GM12878 (cell line): ENCODE results near the gene IQCH. TPM values are rescaled to one million over a fixed set of nuclear protein-coding genes. Genes with fewer than 3 reads are reported as not detected.

ENCODE experiments used
- ASH2L ChIP-seq: fragments of 300-600, 200-600 bp; sonication (generic); IDR thresholded peaks from 2 replicates; pipeline ENCODE4 v1.6.1; 2017; ENCODE audit warnings: low read depth, mild to moderate bottlenecking, borderline replicate concordance
- CBX5 ChIP-seq: sonication (generic); IDR thresholded peaks from 2 replicates; pipeline ENCODE4 v1.6.1; 2016; ENCODE audit warnings: low read depth, moderate library complexity, mild to moderate bottlenecking, inconsistent platforms
- KAT2A ChIP-seq: conservative IDR thresholded peaks from 2 replicates; pipeline ENCODE4 v1.6.1; 2011; ENCODE audit warnings: low read depth, low read length; ENCODE audit not compliant: control insufficient read depth
- LARP7 ChIP-seq: fragments of 450-650 bp; IDR thresholded peaks from 2 replicates; pipeline ENCODE4 v1.6.1; 2017; ENCODE audit warnings: mild to moderate bottlenecking
- RAD21 ChIP-seq: IDR thresholded peaks from 2 replicates; pipeline ENCODE4 v1.6.1; 2011; ENCODE audit warnings: mild to moderate bottlenecking, low read depth, low read length, moderate library complexity; ENCODE audit not compliant: insufficient read depth
- RB1 ChIP-seq: fragments of 450-650 bp; formaldehyde crosslinking; IDR thresholded peaks from 2 replicates; pipeline ENCODE4 v1.6.1; 2017; ENCODE audit warnings: mild to moderate bottlenecking, borderline replicate concordance
- SP1 ChIP-seq: IDR thresholded peaks from one replicate; pipeline ENCODE4 v1.6.1; 2011; ENCODE audit warnings: low read depth, low read length
- SREBF2 ChIP-seq: IDR thresholded peaks from 2 replicates; pipeline ENCODE4 v1.6.1; 2012; ENCODE audit warnings: mild to moderate bottlenecking, low read length
- TAF1 ChIP-seq: IDR thresholded peaks from 2 replicates; pipeline ENCODE4 v1.6.1; 2011; ENCODE audit warnings: mild to moderate bottlenecking, low read depth, low read length, borderline replicate concordance
- TBL1XR1 ChIP-seq: IDR thresholded peaks from 2 replicates; pipeline ENCODE4 v1.6.1; 2012; ENCODE audit warnings: low read depth, low read length, improper control_type of control experiment
- YY1 ChIP-seq: IDR thresholded peaks from 2 replicates; pipeline ENCODE4 v1.6.1; 2011; ENCODE audit warnings: low read depth, mild to moderate bottlenecking, low read length
- polyA plus RNA-seq, 11 experiments: library from polyadenylated mRNA; depleted of rRNA in 4 of 11; unstranded in 6 of 11; stranded (reverse) in 5 of 11; fragments of >200 nt; fragmentation: Nextera tagmentation in 4 of 11; fragmentation: Illumina TruSeq in 1 of 11; extraction: Ambion mirVana in 4 of 11; extraction: Trizol in 1 of 11; gene quantifications; 1 replicate in 1 of 11; 2 replicates in 10 of 11; pipeline versions ENCODE4 v1.2.1 to v1.2.3, GENCODE V29; 2011 to 2016; ENCODE audit warnings: inconsistent platforms in 2 of 11, missing spikeins in 2 of 11, low read depth in 1 of 11
- total RNA-seq, 4 experiments: library from RNA; depleted of rRNA in 3 of 4; stranded (reverse); fragments of >200 nt in 3 of 4; fragmentation: Illumina TruSeq in 1 of 4; extraction: Trizol in 1 of 4; gene quantifications; 2 replicates each; pipeline versions ENCODE4 v1.2.1 to v1.2.3, GENCODE V29; 2013 to 2021
- TF ChIP-seq, protein P1 (sequence below), 3 experiments: IDR thresholded peaks in 2 of 3; conservative IDR thresholded peaks in 1 of 3; 2 replicates each; pipeline ENCODE4 v1.5.1; 2011; ENCODE audit warnings: low read depth in 3 of 3, low read length in 3 of 3, mild to moderate bottlenecking in 3 of 3, control low read depth in 2 of 3, moderate library complexity in 2 of 3, inconsistent platforms in 1 of 3, mixed read lengths in 1 of 3; ENCODE audit not compliant: control insufficient read depth in 2 of 3, insufficient read depth in 1 of 3; ENCODE audit errors: extremely low read depth in 1 of 3
- TF ChIP-seq, protein P2 (sequence below): fragments of 450-650 bp; IDR thresholded peaks from 2 replicates; pipeline ENCODE4 v1.6.1; 2014; ENCODE audit warnings: mild to moderate bottlenecking
- TF ChIP-seq, protein P3 (sequence below): IDR thresholded peaks from 2 replicates; pipeline ENCODE4 v1.6.1; 2012; ENCODE audit warnings: low read depth, low read length, improper control_type of control experiment

The IQCH gene
- total and polyA plus RNA-seq, 10 of the 15 experiments (the other 5 are each of a cell fraction or from before 2014, with no cell fraction given) = 0.29 to 1.3 (median 0.99) TPM

DNA sequence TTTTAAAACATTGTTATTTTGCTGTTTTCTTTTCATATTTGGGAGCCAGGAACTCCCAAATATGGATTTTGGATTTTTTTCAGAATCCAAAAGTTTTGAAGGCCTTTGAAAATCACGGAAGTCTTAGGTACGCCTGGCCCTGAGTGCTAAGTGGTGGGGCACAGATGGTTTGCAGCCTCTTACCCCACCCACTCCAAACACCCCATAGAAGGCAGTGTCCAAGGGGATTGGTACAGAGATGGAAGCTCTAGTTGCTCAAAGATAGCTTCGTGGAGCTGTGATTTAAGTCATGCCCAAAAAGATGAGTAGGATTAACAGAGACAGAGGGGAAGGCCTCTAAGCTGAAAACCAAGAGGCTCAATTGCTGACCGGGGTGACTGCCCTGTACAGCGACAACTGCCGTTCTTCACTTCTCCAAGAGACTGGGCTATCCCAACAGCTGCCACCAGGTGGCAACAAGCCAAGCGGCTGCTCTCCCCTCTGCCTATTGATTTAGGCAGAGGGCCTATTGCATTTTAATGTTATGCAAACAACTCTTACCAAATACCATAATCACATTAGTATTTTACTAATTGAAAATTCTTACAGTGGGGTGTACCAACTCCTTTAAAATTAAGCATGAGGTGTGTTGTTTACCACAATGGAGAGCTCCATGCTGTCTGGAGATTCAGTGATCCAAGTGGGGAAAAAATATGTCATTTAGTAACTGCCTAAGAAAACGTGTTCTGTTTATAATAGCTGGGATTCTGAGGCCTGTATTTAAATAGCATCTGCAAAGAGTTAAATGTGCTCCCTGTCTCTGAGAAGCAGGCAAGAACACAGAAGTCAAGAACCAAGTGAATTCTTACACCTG is 202.3 kb downstream of the IQCH start (continued):
- TF ChIP-seq, protein P1, sequence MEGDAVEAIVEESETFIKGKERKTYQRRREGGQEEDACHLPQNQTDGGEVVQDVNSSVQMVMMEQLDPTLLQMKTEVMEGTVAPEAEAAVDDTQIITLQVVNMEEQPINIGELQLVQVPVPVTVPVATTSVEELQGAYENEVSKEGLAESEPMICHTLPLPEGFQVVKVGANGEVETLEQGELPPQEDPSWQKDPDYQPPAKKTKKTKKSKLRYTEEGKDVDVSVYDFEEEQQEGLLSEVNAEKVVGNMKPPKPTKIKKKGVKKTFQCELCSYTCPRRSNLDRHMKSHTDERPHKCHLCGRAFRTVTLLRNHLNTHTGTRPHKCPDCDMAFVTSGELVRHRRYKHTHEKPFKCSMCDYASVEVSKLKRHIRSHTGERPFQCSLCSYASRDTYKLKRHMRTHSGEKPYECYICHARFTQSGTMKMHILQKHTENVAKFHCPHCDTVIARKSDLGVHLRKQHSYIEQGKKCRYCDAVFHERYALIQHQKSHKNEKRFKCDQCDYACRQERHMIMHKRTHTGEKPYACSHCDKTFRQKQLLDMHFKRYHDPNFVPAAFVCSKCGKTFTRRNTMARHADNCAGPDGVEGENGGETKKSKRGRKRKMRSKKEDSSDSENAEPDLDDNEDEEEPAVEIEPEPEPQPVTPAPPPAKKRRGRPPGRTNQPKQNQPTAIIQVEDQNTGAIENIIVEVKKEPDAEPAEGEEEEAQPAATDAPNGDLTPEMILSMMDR (IDR thresholded peaks at IDR 0.05 in 2 of 3, conservative IDR thresholded peaks at IDR 0.05 in 1 of 3; ENCODE audit: control insufficient read depth in 2 of 3, extremely low read depth in 1 of 3, insufficient read depth in 1 of 3, low read depth in 3 of 3, low read length in 3 of 3) = peak; percentile 94 to 96 (median 95); a peak in 5 of 6 replicates
- TF ChIP-seq TBL1XR1 (no peak), ASH2L (no peak), LARP7 (no peak), YY1 (peak; percentile 55; the same call in 1 of the 2 replicates), SREBF2 (no peak), RAD21 (peak; percentile 86), CBX5 (no peak), RB1 (peak; percentile 31; the same call in 1 of the 2 replicates), KAT2A (no peak), TAF1 (no peak), SP1 (no peak)
- TF ChIP-seq, protein P2, sequence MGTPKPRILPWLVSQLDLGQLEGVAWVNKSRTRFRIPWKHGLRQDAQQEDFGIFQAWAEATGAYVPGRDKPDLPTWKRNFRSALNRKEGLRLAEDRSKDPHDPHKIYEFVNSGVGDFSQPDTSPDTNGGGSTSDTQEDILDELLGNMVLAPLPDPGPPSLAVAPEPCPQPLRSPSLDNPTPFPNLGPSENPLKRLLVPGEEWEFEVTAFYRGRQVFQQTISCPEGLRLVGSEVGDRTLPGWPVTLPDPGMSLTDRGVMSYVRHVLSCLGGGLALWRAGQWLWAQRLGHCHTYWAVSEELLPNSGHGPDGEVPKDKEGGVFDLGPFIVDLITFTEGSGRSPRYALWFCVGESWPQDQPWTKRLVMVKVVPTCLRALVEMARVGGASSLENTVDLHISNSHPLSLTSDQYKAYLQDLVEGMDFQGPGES = no peak
- TF ChIP-seq, protein P3, sequence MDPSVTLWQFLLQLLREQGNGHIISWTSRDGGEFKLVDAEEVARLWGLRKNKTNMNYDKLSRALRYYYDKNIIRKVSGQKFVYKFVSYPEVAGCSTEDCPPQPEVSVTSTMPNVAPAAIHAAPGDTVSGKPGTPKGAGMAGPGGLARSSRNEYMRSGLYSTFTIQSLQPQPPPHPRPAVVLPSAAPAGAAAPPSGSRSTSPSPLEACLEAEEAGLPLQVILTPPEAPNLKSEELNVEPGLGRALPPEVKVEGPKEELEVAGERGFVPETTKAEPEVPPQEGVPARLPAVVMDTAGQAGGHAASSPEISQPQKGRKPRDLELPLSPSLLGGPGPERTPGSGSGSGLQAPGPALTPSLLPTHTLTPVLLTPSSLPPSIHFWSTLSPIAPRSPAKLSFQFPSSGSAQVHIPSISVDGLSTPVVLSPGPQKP = no peak
